ENCODE measurements around the gene CXCL8.

The CXCL8 gene

GRCh38 chr4:73744203-73744602 is 3.8 kb downstream of the CXCL8 start:
- TF ChIP-seq SIN3A (IDR thresholded peaks at IDR 0.05; ENCODE audit: borderline replicate concordance, insufficient read depth, low read length) (no peak), TAF1 (IDR thresholded peaks at IDR 0.05; ENCODE audit: borderline replicate concordance, insufficient read depth, low read length) (no peak), POLR2AphosphoS5 (IDR thresholded peaks at IDR 0.05; ENCODE audit: low read depth, low read length) (no peak), FOXP2 (optimal IDR thresholded peaks at IDR 0.05; ENCODE audit: borderline replicate concordance, extremely low read depth, extremely low read length, insufficient read depth) (no peak)
- TF ChIP-seq, protein P1, sequence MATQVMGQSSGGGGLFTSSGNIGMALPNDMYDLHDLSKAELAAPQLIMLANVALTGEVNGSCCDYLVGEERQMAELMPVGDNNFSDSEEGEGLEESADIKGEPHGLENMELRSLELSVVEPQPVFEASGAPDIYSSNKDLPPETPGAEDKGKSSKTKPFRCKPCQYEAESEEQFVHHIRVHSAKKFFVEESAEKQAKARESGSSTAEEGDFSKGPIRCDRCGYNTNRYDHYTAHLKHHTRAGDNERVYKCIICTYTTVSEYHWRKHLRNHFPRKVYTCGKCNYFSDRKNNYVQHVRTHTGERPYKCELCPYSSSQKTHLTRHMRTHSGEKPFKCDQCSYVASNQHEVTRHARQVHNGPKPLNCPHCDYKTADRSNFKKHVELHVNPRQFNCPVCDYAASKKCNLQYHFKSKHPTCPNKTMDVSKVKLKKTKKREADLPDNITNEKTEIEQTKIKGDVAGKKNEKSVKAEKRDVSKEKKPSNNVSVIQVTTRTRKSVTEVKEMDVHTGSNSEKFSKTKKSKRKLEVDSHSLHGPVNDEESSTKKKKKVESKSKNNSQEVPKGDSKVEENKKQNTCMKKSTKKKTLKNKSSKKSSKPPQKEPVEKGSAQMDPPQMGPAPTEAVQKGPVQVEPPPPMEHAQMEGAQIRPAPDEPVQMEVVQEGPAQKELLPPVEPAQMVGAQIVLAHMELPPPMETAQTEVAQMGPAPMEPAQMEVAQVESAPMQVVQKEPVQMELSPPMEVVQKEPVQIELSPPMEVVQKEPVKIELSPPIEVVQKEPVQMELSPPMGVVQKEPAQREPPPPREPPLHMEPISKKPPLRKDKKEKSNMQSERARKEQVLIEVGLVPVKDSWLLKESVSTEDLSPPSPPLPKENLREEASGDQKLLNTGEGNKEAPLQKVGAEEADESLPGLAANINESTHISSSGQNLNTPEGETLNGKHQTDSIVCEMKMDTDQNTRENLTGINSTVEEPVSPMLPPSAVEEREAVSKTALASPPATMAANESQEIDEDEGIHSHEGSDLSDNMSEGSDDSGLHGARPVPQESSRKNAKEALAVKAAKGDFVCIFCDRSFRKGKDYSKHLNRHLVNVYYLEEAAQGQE (IDR thresholded peaks at IDR 0.05; ENCODE audit: insufficient read depth in 1 of 2, low read depth in 2 of 2, low read length in 2 of 2), result no peak

DNA sequence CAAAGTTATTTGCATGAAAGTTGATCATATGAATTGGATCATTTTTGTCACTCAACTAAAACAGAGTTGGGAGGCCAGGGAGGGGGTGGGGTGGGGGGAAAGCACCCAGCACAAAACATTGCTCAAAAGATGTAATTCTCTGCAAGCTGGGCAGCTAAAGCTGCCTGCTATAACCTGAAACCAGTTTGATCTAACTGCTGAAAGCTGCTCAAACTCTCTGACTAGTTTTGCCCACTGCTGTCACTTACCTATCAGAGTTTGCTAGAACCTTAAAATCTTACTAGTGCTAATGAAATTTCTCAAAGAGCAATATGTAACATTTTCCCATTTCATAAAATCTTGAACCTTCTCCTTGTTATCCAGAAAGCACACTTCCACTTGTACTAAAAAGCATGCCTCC is 10.4 kb downstream of the CXCL8 start:
- no peak for TF ChIP-seq FOXP2 (optimal IDR thresholded peaks at IDR 0.05; ENCODE audit: borderline replicate concordance, extremely low read depth, extremely low read length, insufficient read depth)
- TF ChIP-seq TAF1 (IDR thresholded peaks at IDR 0.05; ENCODE audit: borderline replicate concordance, insufficient read depth, low read length), result no peak
- TF ChIP-seq POLR2AphosphoS5 (IDR thresholded peaks at IDR 0.05; ENCODE audit: low read depth, low read length), result no peak
- TF ChIP-seq SIN3A (IDR thresholded peaks at IDR 0.05; ENCODE audit: borderline replicate concordance, insufficient read depth, low read length), result no peak
- TF ChIP-seq, protein P1 (IDR thresholded peaks at IDR 0.05; ENCODE audit: insufficient read depth in 1 of 2, low read depth in 2 of 2, low read length in 2 of 2), result no peak

GRCh38 chr4:73751166-73751565 is 10.8 kb downstream of the CXCL8 start:
- TF ChIP-seq SIN3A (IDR thresholded peaks at IDR 0.05; ENCODE audit: borderline replicate concordance, insufficient read depth, low read length) (no peak), POLR2AphosphoS5 (IDR thresholded peaks at IDR 0.05; ENCODE audit: low read depth, low read length) (no peak), FOXP2 (optimal IDR thresholded peaks at IDR 0.05; ENCODE audit: borderline replicate concordance, extremely low read depth, extremely low read length, insufficient read depth) (no peak), TAF1 (IDR thresholded peaks at IDR 0.05; ENCODE audit: borderline replicate concordance, insufficient read depth, low read length) (no peak)
- TF ChIP-seq, protein P1 (IDR thresholded peaks at IDR 0.05; ENCODE audit: insufficient read depth in 1 of 2, low read depth in 2 of 2, low read length in 2 of 2), result no peak

DNA sequence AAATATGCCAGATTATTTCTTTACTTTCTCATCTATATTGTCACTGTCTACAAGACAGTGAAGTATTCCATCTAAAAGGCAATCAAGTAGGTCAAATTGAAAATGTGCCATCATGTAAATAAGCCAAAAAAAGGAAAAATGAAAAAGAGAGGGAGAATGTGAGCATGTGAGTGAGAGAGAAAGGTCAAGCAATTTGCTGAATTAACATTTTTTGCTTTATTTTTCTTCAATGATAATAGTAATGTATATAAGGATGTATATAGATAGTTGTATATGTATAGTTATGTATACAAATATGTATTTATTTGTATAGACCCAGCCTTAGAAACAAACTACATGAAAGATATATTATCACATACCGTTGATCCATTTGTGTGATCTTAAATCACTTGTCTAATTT is 11.5 kb downstream of the CXCL8 start:
- TF ChIP-seq POLR2AphosphoS5 (IDR thresholded peaks at IDR 0.05; ENCODE audit: low read depth, low read length) (no peak), SIN3A (IDR thresholded peaks at IDR 0.05; ENCODE audit: borderline replicate concordance, insufficient read depth, low read length) (no peak), FOXP2 (optimal IDR thresholded peaks at IDR 0.05; ENCODE audit: borderline replicate concordance, extremely low read depth, extremely low read length, insufficient read depth) (no peak), TAF1 (IDR thresholded peaks at IDR 0.05; ENCODE audit: borderline replicate concordance, insufficient read depth, low read length) (no peak)
- TF ChIP-seq, protein P1 (IDR thresholded peaks at IDR 0.05; ENCODE audit: insufficient read depth in 1 of 2, low read depth in 2 of 2, low read length in 2 of 2), result no peak

DNA sequence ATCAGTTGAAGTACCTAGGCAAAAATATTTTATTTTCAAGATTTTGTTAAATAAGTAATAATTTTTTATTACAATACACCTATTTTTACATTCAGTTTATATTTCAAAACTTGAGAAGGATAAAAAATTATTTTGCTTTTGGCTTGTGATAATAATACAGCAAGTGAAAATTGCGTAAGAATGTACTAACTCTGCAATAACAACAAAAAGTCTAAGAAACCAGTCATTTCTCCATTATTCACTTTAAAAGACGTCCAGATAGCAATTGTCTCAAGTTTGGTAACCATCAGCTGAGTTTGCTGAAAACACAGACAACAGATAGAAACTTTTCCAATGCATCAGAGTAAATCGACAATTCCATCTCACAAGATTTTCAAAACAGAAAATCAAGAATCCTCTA is 12.1 kb downstream of the CXCL8 start:
- TF ChIP-seq, protein P1 (IDR thresholded peaks at IDR 0.05; ENCODE audit: insufficient read depth in 1 of 2, low read depth in 2 of 2, low read length in 2 of 2), result no peak
- no peak for TF ChIP-seq FOXP2 (optimal IDR thresholded peaks at IDR 0.05; ENCODE audit: borderline replicate concordance, extremely low read depth, extremely low read length, insufficient read depth)
- no peak for TF ChIP-seq POLR2AphosphoS5 (IDR thresholded peaks at IDR 0.05; ENCODE audit: low read depth, low read length)
- TF ChIP-seq SIN3A (IDR thresholded peaks at IDR 0.05; ENCODE audit: borderline replicate concordance, insufficient read depth, low read length), result no peak
- no peak for TF ChIP-seq TAF1 (IDR thresholded peaks at IDR 0.05; ENCODE audit: borderline replicate concordance, insufficient read depth, low read length)
